CMK (cell line): Measurements from ENCODE around the gene TIMP3.
"Not testable (repeated sequence)": the region's sequence is repeated elsewhere in the genome, so short reads cannot be mapped to it uniquely, and the experiment has no call there.

Experiments used
- DNase-seq: peaks from one replicate; pipeline ENCODE4 v3.0.0-alpha.2; 2010; ENCODE audit warnings: low read depth

Gene TIMP3

GRCh38 chr22:32801537-32802236, at the start of gene TIMP3:
TIMP3 (plus strand) TSS chr22:32801705; CDS start chr22:32802002, 297 bp downstream.
- peak; percentile 80 for DNase-seq

DNA sequence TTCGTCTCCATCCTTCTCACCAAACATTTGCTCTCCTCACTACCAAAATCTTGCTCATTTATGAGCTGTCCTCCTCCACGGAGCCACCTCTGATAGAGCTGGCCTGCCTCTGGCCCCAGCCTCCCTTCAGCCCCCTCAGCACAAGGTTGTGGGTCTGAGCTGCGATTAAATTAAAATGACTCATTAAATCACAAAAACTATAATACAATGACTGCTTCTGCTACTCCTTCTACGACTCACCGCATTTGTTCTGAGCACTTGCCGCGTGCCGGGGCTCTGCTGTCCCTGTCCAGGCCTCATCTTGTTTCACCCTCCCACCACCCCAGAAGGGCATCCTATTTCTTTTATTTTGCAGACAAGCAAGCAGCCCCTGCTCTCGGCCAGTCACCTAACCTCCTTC, 49.2 kb upstream of the TIMP3 start:
- no peak for DNase-seq

- DNase-seq: no peak
These were observed 48.5 kb upstream of the TIMP3 start for GRCh38 chr22:32752816-32753520.

GRCh38 chr22:32753591-32753990, 47.9 kb upstream of the TIMP3 start:
- DNase-seq: no peak

DNA sequence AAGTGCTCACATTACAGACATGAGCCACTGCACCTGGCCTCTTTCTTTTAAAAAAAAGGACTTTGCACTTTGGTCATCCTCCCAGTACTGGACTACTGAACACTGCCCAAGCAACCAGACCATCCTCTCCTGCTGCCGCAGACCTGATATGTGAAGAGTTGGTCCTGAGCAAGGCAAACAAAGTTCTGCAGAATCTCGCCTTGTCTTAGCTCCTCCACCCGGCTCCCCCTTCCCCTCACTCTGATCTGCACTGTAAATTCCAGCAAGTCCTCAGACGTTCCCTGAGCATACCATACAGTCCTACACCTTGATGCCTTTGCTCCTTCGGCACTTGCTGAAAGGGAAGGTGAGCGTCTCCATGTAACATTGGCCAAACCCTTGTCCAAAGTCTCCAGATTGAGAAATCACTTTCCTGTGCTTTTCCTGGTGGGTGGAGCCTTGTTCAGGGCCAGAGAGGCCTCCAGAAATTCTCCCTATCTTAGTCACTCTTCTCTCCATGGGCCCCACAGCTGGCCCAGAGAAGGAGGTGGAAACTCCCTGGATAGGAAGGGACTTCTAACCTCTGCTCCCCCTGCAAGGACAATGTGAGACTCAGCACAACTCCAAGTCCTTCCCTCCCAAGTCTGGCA, 47.0 kb upstream of the TIMP3 start:
- no peak for DNase-seq

DNA sequence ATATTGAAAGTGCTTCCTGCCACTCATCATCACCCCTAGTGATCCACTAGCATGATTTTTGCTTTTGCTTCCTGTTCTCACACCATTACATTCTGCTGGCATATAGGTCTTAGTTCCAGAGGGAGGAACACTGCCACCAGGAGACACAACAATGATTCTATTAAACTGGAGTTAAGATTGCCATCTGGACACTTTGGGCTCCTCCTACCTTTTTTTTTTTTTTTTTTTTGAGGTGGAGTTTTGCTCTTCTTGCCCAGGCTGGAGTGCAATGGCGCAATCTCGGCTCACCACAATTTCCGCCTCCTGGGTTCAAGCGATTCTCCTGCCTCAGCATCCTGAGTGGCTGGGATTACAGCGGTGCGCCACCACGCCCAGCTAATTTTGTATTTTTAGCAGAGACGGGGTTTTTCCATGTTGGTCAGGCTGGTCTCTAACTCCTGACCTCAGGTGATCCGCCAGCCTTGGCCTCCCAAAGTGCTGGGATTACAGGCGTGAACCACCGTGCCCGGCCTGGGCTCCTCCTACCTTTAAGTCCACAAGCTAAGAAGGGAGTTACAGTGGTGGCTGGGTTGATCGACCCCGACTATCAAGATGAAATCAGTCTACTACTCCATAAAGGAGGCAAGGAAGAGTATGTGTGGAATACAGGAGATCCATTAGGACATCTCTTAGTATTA, 44.3 kb upstream of the TIMP3 start:
- not testable (repeated sequence) for DNase-seq

GRCh38 chr22:32758866-32759385, 42.6 kb upstream of the TIMP3 start:
- no peak for DNase-seq

DNA sequence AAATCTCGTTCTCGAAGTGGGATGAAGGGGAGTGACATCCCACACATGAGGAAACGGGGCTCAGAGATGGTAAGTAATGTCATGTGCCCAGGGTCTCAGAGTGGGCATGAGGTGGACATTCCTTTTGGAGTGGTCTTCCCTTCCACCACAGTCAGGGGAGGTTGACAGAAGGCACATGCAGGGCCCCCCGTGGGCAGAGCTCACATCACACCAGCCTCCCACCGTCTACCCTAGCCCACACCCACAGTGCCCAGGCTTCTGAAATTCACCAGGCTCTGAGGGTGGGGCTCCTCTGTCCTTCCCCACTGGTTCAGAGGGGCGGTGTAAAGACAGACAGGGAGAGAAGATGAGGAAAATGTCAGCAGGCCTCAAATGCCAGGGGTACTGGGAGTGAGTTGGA, 41.1 kb upstream of the TIMP3 start:
- no peak for DNase-seq

DNA sequence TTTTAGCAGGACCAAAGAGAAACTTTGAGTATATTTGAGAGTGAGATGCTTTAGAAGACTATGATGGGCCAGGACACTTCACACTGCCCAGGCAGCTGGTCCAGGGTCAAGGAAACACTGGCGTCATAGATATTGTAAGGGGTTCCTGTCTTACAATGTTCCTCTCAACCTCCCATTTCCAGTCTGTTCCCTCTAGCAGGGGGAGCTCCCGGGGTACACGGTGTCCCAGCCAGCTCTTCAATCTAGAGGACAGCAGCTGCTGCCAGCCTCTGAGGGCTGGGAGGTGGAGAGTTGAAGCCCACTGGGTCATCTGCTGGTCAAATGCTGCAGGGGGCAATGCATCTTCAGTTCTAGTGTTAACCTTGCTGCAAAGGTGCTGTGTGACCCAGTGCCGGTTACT, 40.7 kb upstream of the TIMP3 start:
- DNase-seq: no peak

- no peak for DNase-seq
These were observed 40.1 kb upstream of the TIMP3 start for GRCh38 chr22:32761251-32761903.

GRCh38 chr22:32764330-32765131, 37.0 kb upstream of the TIMP3 start:
- DNase-seq: peak; percentile 66

- DNase-seq: peak; percentile 92
These were observed 36.3 kb upstream of the TIMP3 start for GRCh38 chr22:32765132-32765618.

GRCh38 chr22:32771756-32772155, 29.7 kb upstream of the TIMP3 start:
- DNase-seq: no peak

GRCh38 chr22:32775957-32776356, 25.5 kb upstream of the TIMP3 start:
- no peak for DNase-seq

DNA sequence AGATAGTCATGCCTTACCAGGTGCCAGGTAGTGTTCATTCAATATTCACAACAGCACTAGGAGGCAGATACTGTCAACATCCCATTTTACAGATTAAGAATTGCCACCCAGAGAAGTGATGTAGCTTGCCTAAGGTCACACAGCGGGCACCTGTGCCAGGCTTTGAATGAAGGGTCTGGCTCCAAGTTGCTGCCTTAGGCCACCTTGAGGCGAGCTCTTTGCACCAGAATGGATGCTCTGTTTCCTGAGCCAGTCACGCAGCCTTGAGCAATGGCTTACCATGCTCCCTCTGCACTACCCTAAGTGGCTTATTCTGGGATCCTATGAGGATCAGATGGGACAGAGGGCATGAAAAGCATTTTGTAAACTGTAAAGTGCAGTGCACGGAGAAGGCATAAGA, 25.1 kb upstream of the TIMP3 start:
- DNase-seq: no peak

- no peak for DNase-seq
These were observed 24.7 kb upstream of the TIMP3 start for GRCh38 chr22:32776802-32777201.

DNA sequence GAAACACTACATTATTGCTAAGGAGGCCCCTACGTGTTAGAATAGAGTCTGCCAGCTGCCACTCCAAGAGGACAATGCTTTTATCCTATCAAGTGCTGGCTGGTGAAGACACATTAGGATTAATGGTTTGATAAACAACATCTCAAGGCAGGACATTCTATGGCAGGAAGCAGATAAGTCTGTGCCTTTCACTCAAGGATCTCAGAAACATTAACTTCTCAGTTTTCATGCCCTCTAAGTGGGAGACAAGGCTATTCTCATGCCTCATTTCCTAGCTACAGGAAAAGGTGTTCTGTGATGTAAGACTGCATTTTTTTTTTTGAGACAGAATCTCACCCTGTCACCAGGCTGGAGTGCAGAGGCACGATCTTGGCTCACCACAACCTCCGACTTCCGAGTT, 23.5 kb upstream of the TIMP3 start:
- no peak for DNase-seq

DNA sequence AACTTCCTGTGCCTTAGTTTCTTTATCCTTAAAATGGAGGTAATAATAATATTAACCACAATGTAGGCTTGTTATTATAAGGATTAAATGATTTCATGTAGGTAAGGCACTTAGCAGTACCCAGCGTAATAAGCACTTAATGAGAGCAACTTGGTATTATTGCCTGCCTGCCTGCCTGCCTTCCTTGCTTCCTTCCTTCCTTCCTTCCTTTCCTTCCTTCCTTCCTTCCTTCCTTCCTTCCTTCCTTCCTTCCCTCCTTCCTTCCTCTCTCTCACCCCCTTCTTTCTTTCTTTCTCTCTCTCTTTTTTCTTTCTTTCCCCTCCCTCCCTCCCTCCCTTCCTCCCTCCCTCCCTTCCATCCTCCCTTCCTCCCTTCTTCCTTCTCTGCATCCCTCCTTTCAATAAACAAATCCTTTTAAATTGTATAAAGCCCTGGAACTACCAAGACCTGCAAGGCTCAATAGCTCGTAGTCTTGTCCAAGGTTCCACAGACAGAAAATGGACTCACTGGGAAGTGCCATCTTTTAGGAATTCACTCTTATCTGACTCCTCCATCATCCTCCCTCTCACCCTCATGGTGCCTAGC, 20.7 kb upstream of the TIMP3 start:
- no peak for DNase-seq

GRCh38 chr22:32781695-32782094, 19.8 kb upstream of the TIMP3 start:
- DNase-seq: no peak

DNA sequence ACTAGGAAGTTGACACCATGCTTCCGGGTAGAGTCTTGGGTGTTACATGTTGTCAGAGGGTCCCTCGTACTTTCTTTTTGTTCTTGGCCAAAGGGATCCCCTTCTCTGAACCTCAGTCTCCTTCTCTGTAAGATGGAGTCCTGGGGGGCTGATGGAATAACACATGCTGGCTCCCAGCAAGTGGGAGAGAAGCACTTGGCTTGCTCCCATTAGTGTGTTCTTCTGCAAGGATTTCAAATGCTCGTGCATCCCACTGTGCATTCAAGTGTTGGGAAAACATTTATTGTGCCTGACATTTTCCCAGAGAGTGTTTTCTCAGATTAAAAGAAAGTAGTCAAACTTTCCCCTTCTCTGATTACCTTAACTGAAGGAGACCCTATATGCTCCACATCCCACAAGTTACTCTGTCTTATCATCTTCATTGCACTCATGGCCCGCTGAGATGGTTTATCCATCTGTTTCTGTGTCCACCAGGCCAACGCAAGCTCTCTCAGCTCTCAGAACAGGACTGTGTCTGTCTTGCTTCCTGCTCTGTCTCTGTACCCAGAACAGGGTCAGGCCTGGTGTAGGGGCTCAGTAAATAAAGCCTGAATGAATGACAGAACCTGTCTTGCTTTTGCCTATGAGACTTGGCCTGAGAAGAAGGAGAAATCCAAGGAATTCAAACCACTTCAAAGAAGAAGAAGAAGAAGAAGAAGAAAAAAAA, 16.0 kb upstream of the TIMP3 start:
- DNase-seq: no peak
